Heart right ventricle (tissue), 16 donors: ENCODE data around the gene APBB1. TPM values are rescaled to one million over a fixed set of nuclear protein-coding genes. Genes with fewer than 3 reads are reported as not detected.
A peak's percentile ranks its signal among the peaks of the same experiment; 100 is the strongest.

Experiments used
- ATAC-seq, 8 donors: fragments of 200-7000 bp; cut with Tn5 transposase; one replicate each; pipeline ENCODE4 v1.9.1; 2020; ENCODE audit warnings: mild to moderate bottlenecking in 8 of 8, moderate library complexity in 8 of 8, moderate number of reproducible peaks in 1 of 8
- DNase-seq, 2 donors: peaks; one replicate each; pipeline ENCODE4 v3.0.0-alpha.2; 2020
- H3K27ac ChIP-seq, 10 donors: fragments of 200-600 bp; sonication (generic) in 2 of 10; one replicate each; pipeline versions ENCODE4 v1.5.0 to v1.8.0; 2020 to 2022; ENCODE audit warnings: mild to moderate bottlenecking in 3 of 10
- H3K27me3 ChIP-seq, 7 donors: fragments of 200-600 bp; one replicate each; pipeline ENCODE4 v1.8.0; 2021 to 2022; ENCODE audit warnings: mild to moderate bottlenecking in 2 of 7
- H3K36me3 ChIP-seq, 9 donors: fragments of 200-600 bp; sonication (generic) in 1 of 9; one replicate each; pipeline versions ENCODE4 v1.5.0 to v1.8.0; 2020 to 2022; ENCODE audit warnings: mild to moderate bottlenecking in 2 of 9
- H3K4me1 ChIP-seq, 9 donors: fragments of 200-600 bp; sonication (generic) in 1 of 9; one replicate each; pipeline versions ENCODE4 v1.5.0 to v1.8.0; 2020 to 2022; ENCODE audit warnings: mild to moderate bottlenecking in 4 of 9
- H3K4me3 ChIP-seq, 10 donors: fragments of 200-600 bp; sonication (generic) in 2 of 10; one replicate each; pipeline versions ENCODE4 v1.5.0 to v1.8.0; 2020 to 2022; ENCODE audit warnings: mild to moderate bottlenecking in 7 of 10, moderate library complexity in 2 of 10
- H3K9me3 ChIP-seq, 11 donors: fragments of 200-600 bp in 10 of 11; sonication (generic) in 2 of 11; one replicate each; pipeline versions ENCODE4 v1.5.0 to v1.8.0; 2013 to 2022; ENCODE audit warnings: mild to moderate bottlenecking in 2 of 11, control low read depth in 1 of 11, moderate library complexity in 1 of 11
- WGBS, 2 donors: extraction: QIAGEN DNeasy Blood & Tissue Kit; methylation state at CpG; one replicate each; pipeline ENCODE4 v1.1.7; 2013; ENCODE audit warnings: inconsistent platforms in 1 of 2; 5-methylcytosine and 5-hydroxymethylcytosine counted together
- intact Hi-C, 10 donors: fragments of 100-400 bp; cut with DNase I; formaldehyde crosslinking; loops; one replicate each; pipeline versions ENCODE4 v1.11.1 to v1.14.2; 2022
- polyA plus RNA-seq, 2 donors: library from polyadenylated mRNA; stranded (reverse); fragments of 200-250 nt; gene quantifications; one replicate each; pipeline ENCODE4 v1.2.3, GENCODE V29; 2013
- total RNA-seq, 10 donors: library from RNA; stranded (reverse); fragmentation: NEBNext Ultra II Directional in 3 of 10; extraction: Animal tissue kit (Norgen Biotek cat#: 25700) in 3 of 10; gene quantifications; one replicate each; pipeline versions ENCODE4 v1.2.1 to v1.2.4, GENCODE V29; 2021 to 2023
- TF ChIP-seq, protein P1 (sequence below), 9 donors: fragments of 200-600 bp; sonication (generic) in 2 of 9; IDR thresholded peaks; one replicate each; pipeline versions ENCODE4 v1.5.0 to v1.8.0; 2021 to 2022; ENCODE audit warnings: antibody characterized with exemption in 9 of 9, mild to moderate bottlenecking in 5 of 9, moderate library complexity in 1 of 9
- donor health status: Arrhythmogenic right ventricular cardiomyopathy.
- donor health status: ischemic (EF 13 %, LVEDD 7.1; RV severe dilation, severe dysfunction).
- donor health status: healthy with polysubstance abuse.
- donor health status: DM: no; HTN: yes; CAD: no.
- donor health status: DM: no; HTN: no; CAD: no.
- donor health status: ischemic (EF 25% LVEDD 6.9; RV normal size, moderate dysfunction).
- donor health status: ischemic (EF 25% LVEDD 5.7; RV mildly dilated, moderate dysfunction).
- donor health status: healthy.
- donor health status: DM: yes; HTN: yes; CAD: no.
- donor health status: Ischemic cardiomyopathy.
- donor health status: ischemic (EF 35%, LVEDD 5.7; RV mildly dilated, moderate dysfunction).
- donor health status: nonischemic (EF 11% LVEDD 7.7; RV severe dilation, severe dysfunction).
- donor health status: DM: yes; HTN: yes; CAD: no.
- donor health status: PGD.
- donor health status: ischemic (EF 29% LVEDD 5.4; RV normal size, mild dysfunction).
- donor health status: nonischemic (EF 23%, LVEDD 6.1; RV moderate dilation, normal function).

APBB1 gene
- total and polyA plus RNA-seq, 12 donors = 54.3 to 93.3 (median 71.1) TPM

DNA sequence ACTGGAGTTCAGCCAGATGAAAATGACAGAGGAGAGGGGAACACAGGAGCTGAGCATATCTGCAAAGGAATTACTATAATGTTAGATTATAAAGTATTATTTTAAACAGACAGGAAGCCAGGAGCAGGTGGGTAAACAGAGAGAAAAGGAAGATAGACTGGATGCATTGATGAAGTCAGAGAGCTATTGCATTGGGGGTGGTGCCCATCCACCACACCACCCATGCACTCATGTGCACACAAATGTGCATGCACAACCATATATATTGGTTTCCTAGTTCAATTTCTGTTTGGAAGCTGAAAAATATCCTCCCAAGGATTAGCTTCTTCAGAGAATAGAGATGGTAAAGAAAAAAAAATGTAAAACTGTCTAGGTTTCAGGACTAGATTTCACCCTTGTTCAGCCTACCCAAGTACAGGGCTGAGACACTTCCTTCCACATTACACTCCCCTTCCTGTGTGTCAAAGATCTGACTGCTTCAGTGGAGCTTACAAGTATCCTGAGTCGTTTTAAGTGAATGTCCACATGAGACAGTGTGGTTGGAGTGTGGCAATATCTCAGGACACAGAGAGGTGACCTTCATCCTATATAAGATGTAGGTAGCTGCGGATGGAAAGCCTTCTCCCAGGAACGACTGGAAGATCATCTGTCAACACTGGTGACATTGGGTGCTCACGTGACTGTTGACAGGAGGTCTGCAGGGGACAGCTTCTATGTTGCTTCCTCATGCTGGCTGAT, 40.8 kb downstream of the APBB1 start:
- Histone ChIP-seq H3K4me1 (peaks cover 0 to 23% (median 13%) of the 10 kb centered on the region in 9 donors), H3K36me3 (no peaks in the 10 kb centered on the region), H3K27ac (peak overlapping the region in 8 of 10 donors; percentile 3 to 74 (median 52)), H3K9me3 (no peaks in the 10 kb centered on the region), H3K27me3 (no peaks in the 10 kb centered on the region), H3K4me3 (no peak overlapping the region)
- WGBS, 2 donors = 24 to 29% methylated on average over 4 of the region's 4 CpGs
- TF ChIP-seq, protein P1, sequence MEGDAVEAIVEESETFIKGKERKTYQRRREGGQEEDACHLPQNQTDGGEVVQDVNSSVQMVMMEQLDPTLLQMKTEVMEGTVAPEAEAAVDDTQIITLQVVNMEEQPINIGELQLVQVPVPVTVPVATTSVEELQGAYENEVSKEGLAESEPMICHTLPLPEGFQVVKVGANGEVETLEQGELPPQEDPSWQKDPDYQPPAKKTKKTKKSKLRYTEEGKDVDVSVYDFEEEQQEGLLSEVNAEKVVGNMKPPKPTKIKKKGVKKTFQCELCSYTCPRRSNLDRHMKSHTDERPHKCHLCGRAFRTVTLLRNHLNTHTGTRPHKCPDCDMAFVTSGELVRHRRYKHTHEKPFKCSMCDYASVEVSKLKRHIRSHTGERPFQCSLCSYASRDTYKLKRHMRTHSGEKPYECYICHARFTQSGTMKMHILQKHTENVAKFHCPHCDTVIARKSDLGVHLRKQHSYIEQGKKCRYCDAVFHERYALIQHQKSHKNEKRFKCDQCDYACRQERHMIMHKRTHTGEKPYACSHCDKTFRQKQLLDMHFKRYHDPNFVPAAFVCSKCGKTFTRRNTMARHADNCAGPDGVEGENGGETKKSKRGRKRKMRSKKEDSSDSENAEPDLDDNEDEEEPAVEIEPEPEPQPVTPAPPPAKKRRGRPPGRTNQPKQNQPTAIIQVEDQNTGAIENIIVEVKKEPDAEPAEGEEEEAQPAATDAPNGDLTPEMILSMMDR (IDR thresholded peaks at IDR 0.05) = no peak
- intact Hi-C loops = loop anchor here in 5 of 10 donors (2.0 to 5.0 kb wide), 4 partner anchors 65 to 129 kb away; no protein-coding TSS in a partner anchor
- DNase-seq = no peak
- ATAC-seq = peak; percentile 15 to 86 (median 76)

- Histone ChIP-seq H3K9me3 (no peaks in the 10 kb centered on the region), H3K36me3 (no peaks in the 10 kb centered on the region), H3K4me1 (no peaks in the 10 kb centered on the region), H3K4me3 (no peak overlapping the region), H3K27me3 (no peaks in the 10 kb centered on the region), H3K27ac (no peak overlapping the region)
- intact Hi-C loops = no loop called here
- TF ChIP-seq, protein P1 (IDR thresholded peaks at IDR 0.05) = no peak
- WGBS, 2 donors = 90 to 92% methylated on average over 6 of the region's 6 CpGs
- DNase-seq (no peak), ATAC-seq (no peak)
Measured at GRCh38 chr11:6371825-6372224, 47.1 kb downstream of the APBB1 start.

DNA sequence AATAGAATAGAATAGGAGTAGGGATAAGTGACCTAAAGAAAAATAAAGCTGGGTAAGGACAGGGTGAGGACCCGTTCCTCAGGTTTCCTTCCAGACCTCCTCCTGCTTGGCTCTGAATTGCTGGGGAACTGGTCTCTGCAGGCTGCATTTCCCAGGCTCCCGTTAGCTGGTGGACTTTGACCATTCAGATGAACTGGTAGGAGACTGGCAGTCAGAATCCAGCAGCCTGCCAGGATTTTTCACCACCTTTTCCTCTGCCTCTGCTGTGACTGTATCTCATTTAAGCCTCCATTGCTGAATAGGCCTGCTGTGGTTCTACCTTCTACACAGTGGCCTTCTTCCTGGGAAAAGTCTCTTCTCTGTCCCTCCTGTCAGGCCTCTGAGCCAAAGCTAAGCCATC, 53.2 kb downstream of the APBB1 start:
- no peak for DNase-seq
- Histone ChIP-seq H3K9me3 (no peaks in the 10 kb centered on the region), H3K4me3 (no peak overlapping the region), H3K36me3 (no peaks in the 10 kb centered on the region), H3K4me1 (peaks cover 0 to 13% (median 0%) of the 10 kb centered on the region in 9 donors), H3K27ac (no peak overlapping the region), H3K27me3 (no peaks in the 10 kb centered on the region)
- ATAC-seq = no peak
- intact Hi-C loops = no loop called here
- TF ChIP-seq, protein P1 (IDR thresholded peaks at IDR 0.05) = no peak
- WGBS, 2 donors = 79 to 88% methylated on average over 2 of the region's 2 CpGs

DNA sequence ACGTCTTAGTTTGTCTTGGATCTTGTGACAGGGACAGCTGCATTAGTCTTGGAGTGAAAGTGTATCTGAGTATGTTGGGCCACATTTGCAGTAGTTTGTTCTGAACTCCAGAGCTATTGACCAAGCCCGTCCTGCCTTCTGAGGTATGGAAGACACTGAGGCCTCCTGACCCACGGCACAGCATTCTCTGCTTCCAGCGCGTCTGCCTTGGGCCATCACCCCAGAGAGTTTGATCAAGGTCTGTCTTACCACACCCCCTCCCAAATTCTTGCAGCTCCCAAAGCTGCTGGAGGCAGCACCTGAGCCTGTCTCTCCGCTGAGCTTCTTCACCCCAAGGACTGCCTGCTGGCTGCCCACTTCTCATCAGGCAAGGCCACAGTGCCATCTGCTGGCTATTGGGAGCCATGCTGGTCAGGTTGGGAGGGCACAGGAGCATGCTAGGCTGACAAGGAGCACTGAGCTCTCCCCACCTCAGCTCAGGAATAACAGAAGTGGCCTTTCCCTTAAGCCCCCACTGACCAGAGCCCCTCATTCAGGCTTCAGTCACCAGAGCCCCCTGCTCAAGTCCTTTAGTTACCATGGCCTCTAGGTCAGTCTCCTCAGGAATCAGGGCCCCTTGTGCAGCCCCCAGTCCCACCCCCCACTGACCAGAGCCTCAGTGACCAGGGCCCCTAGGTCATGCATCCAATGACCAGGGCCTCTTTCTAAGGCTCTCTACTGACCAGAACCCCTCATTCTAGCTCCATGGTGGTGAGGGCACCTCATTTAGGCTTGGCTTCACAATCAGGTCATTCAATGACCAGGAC, 55.8 kb downstream of the APBB1 start:
- WGBS, 2 donors = 34 to 54% methylated on average over 6 of the region's 6 CpGs
- Histone ChIP-seq H3K27ac (peak overlapping the region; percentile 65 to 87 (median 82)), H3K9me3 (no peaks in the 10 kb centered on the region), H3K4me3 (peak overlapping the region in 4 of 10 donors; percentile 9 to 16 (median 10)), H3K4me1 (peaks cover 0 to 13% (median 0%) of the 10 kb centered on the region in 9 donors), H3K36me3 (no peaks in the 10 kb centered on the region), H3K27me3 (no peaks in the 10 kb centered on the region)
- TF ChIP-seq, protein P1 (IDR thresholded peaks at IDR 0.05) = peak; percentile 80 to 97 (median 90)
- intact Hi-C loops = loop anchor here in 7 of 10 donors (2.0 to 5.0 kb wide), 8 partner anchors 44 to 341 kb away; partner anchors contain the start of gene CNGA4 (in 1 of the 7)
- peak; percentile 78 to 84 for DNase-seq
- ATAC-seq = peak; percentile 89 to 98 (median 94)
